PC-9 (cell line): ENCODE results near the gene C1QL4. TPM values are rescaled to one million over a fixed set of nuclear protein-coding genes. Genes with fewer than 3 reads are reported as not detected.

Source experiments
- BruUV-seq: library from RNA; stranded (reverse); fragments of 400-500 nt; replicated peaks from 2 replicates; lab custom pipeline; 2021; lab: Mats Ljungman, UMichigan
- CTCF ChIA-PET: fragments of 300-600 bp; sonication (Branson Sonifier 250); formaldehyde crosslinking; loops from one replicate; lab custom pipeline; 2022; ENCODE audit warnings: antibody characterized with exemption; lab: Charles Lee
- POLR2A ChIA-PET: fragments of 300-600 bp; sonication (Branson Sonifier 250); formaldehyde crosslinking; loops from one replicate; lab custom pipeline; 2022; ENCODE audit warnings: antibody characterized with exemption; ENCODE audit not compliant: unreplicated experiment; lab: Charles Lee
- DNase-seq, 2 experiments: peaks; one replicate each; pipeline versions ENCODE4 v3.0.0 to v3.0.0-alpha.2; 2015 to 2022; ENCODE audit warnings: mixed read lengths in 1 of 2
- H2AFZ ChIP-seq: fragments of 200-600 bp; sonication (generic); 2 replicates; pipeline ENCODE4 v1.8.1; 2017; ENCODE audit warnings: antibody characterized with exemption
- H3F3A ChIP-seq: fragments of 200-600 bp; sonication (generic); 2 replicates; pipeline ENCODE4 v1.8.1; 2017; ENCODE audit warnings: antibody characterized with exemption, mild to moderate bottlenecking, low read depth; ENCODE audit not compliant: insufficient read depth
- H3K27ac ChIP-seq: fragments of 200-600 bp; sonication (generic); 2 replicates; pipeline ENCODE4 v1.6.1; 2016; ENCODE audit warnings: mixed run types
- H3K27me3 ChIP-seq: fragments of 200-600 bp; sonication (generic); 2 replicates; pipeline ENCODE4 v1.6.1; 2016; ENCODE audit warnings: low read depth, mixed run types; ENCODE audit not compliant: insufficient read depth
- H3K36me3 ChIP-seq: fragments of 200-600 bp; sonication (generic); 2 replicates; pipeline ENCODE4 v1.6.1; 2016; ENCODE audit warnings: low read depth, mixed run types
- H3K4me1 ChIP-seq: fragments of 200-600 bp; sonication (generic); replicated peaks from 2 replicates; pipeline ENCODE4 v1.6.1; 2016; ENCODE audit warnings: mixed run types; ENCODE audit not compliant: insufficient read depth
- H3K4me2 ChIP-seq: fragments of 200-600 bp; sonication (generic); 2 replicates; pipeline ENCODE4 v1.6.1; 2017; ENCODE audit warnings: mixed run types
- H3K4me3 ChIP-seq: fragments of 200-600 bp; sonication (generic); 2 replicates; pipeline ENCODE4 v1.6.1; 2016; ENCODE audit warnings: mixed run types
- H3K79me2 ChIP-seq: fragments of 200-600 bp; sonication (generic); 2 replicates; pipeline ENCODE4 v1.6.1; 2017; ENCODE audit warnings: low read depth, mixed run types
- H3K9me2 ChIP-seq: fragments of 200-600 bp; sonication (generic); 2 replicates; pipeline ENCODE4 v1.8.1; 2017; ENCODE audit warnings: mild to moderate bottlenecking; ENCODE audit not compliant: insufficient read depth
- H3K9me3 ChIP-seq: fragments of 200-600 bp; sonication (generic); 2 replicates; pipeline ENCODE4 v1.8.1; 2016; ENCODE audit warnings: low read depth; ENCODE audit not compliant: insufficient read depth
- H4K20me1 ChIP-seq: fragments of 200-600 bp; sonication (generic); 2 replicates; pipeline ENCODE4 v1.8.1; 2017; ENCODE audit not compliant: insufficient read depth
- CTCF ChIP-seq: fragments of 200-600 bp; sonication (generic); conservative IDR thresholded peaks from 2 replicates; pipeline ENCODE4 v1.6.1; 2017; ENCODE audit warnings: mixed run types, antibody characterized with exemption, mild to moderate bottlenecking, moderate library complexity
- EZH2 ChIP-seq: fragments of 200-600 bp; sonication (generic); IDR thresholded peaks from 2 replicates; pipeline ENCODE4 v1.8.0; 2017; ENCODE audit warnings: antibody characterized with exemption, low read depth
- intact Hi-C: fragments of 100-400 bp; cut with micrococcal nuclease; formaldehyde crosslinking; loops from one replicate; pipeline ENCODE4 v1.10.0; 2022; ENCODE audit not compliant: unreplicated experiment
- total RNA-seq: library from RNA; stranded (reverse); gene quantifications from 2 replicates; pipeline ENCODE4 v1.2.3, GENCODE V29; 2021

The C1QL4 gene
- total RNA-seq, 1 experiment from 2014 or later: 0.22 TPM

GRCh38 chr12:49296034-49296835 lies 40.8 kb downstream of the C1QL4 start:
- no peak overlapping the region for H3K4me3 ChIP-seq

GRCh38 chr12:49295082-49295936 lies 41.7 kb downstream of the C1QL4 start, which contains the start of gene PRPH:
Gene PRPH (plus strand): TSS chr12:49295147. CDS start chr12:49295201, 54 bp downstream.
- no peaks in the 10 kb centered on the region for H3K9me2 ChIP-seq
- H3K79me2 ChIP-seq: no peaks in the 10 kb centered on the region
- H3K9me3 ChIP-seq: no peaks in the 10 kb centered on the region
- ChIA-PET CTCF (interaction anchor here (0.5 to 0.6 kb wide), 2 partner anchors 33 to 317 kb away, joined by 3 to 14 read pairs; partner anchors contain the start of gene WNT1), POLR2A (no interaction called here)
- H3K27me3 ChIP-seq: 0 out of 2 replicates have a peak, but pooled peaks cover 2% of the 10 kb centered on the region
- DNase-seq: no peak
- no peaks in the 10 kb centered on the region for H3K4me1 ChIP-seq
- no peak within 1 kb of the TSS for H3K27ac ChIP-seq
- H3F3A ChIP-seq: no peaks in the 10 kb centered on the region
- no peak within 1 kb of the TSS for H2AFZ ChIP-seq
- no peaks in the 10 kb centered on the region for H4K20me1 ChIP-seq
- no TSS peak for BruUV-seq
- H3K4me3 ChIP-seq: no peak within 1 kb of the TSS
- intact Hi-C loops: no loop called here
- no peaks in the 10 kb centered on the region for H3K36me3 ChIP-seq
- H3K4me2 ChIP-seq: no peak within 1 kb of the TSS
- TF ChIP-seq EZH2 (no peak), CTCF (no peak)

More at GRCh38 chr12:49296034-49296835, 40.8 kb downstream of the C1QL4 start:
- Histone ChIP-seq H4K20me1 (no peaks in the 10 kb centered on the region), H3K79me2 (no peaks in the 10 kb centered on the region), H3K9me3 (no peaks in the 10 kb centered on the region), H2AFZ (no peak overlapping the region), H3K27ac (no peak overlapping the region), H3K9me2 (no peaks in the 10 kb centered on the region), H3K36me3 (no peaks in the 10 kb centered on the region), H3K4me1 (no peaks in the 10 kb centered on the region), H3K4me2 (no peak overlapping the region; the same call in 1 of the 2 replicates), H3K27me3 (0 out of 2 replicates have a peak, but pooled peaks cover 2% of the 10 kb centered on the region), H3F3A (no peaks in the 10 kb centered on the region)
- POLR2A ChIA-PET: no interaction called here
- intact Hi-C loops: no loop called here
- CTCF ChIA-PET: interaction anchor here (0.6 to 1.5 kb wide), 7 partner anchors 27 to 1000 kb away, joined by 5 to 15 read pairs (median 10); partner anchors contain the start of gene TROAP
- no TSS peak for BruUV-seq
- DNase-seq: peak in 1 of 2 experiments; percentile 54
- TF ChIP-seq EZH2: no peak
- peak; percentile 78 for TF ChIP-seq CTCF

- Histone ChIP-seq H3K4me1 (no peaks in the 10 kb centered on the region), H3K4me3 (no peak overlapping the region), H3K27ac (no peak overlapping the region), H3K36me3 (no peaks in the 10 kb centered on the region), H3F3A (no peaks in the 10 kb centered on the region), H3K27me3 (0 out of 2 replicates have a peak, but pooled peaks cover 2% of the 10 kb centered on the region), H3K9me2 (no peaks in the 10 kb centered on the region), H3K4me2 (no peak overlapping the region), H2AFZ (no peak overlapping the region), H3K79me2 (no peaks in the 10 kb centered on the region), H3K9me3 (no peaks in the 10 kb centered on the region), H4K20me1 (no peaks in the 10 kb centered on the region)
- intact Hi-C loops: no loop called here
- ChIA-PET CTCF (interaction anchor here (0.5 kb wide), 1 partner anchor 317 kb away, joined by 3 read pairs; the partner anchor contains the start of gene WNT1), POLR2A (no interaction called here)
- no peak for DNase-seq
- BruUV-seq: no TSS peak
- TF ChIP-seq EZH2: no peak
- TF ChIP-seq CTCF: no peak
Observed at GRCh38 chr12:49294804-49295081, 42.2 kb downstream of the C1QL4 start.
